HG02642 (cell line): Measurements from ENCODE around the gene EEPD1.
A peak's percentile ranks its signal among the peaks of the same experiment; 100 is the strongest.

Experiments used
- ATAC-seq: cut with Tn5 transposase; IDR thresholded peaks from one replicate; pipeline ENCODE4 v1.9.1; 2021; ENCODE audit warnings: mild to moderate bottlenecking; ENCODE audit not compliant: unreplicated experiment, poor library complexity

Gene EEPD1

DNA sequence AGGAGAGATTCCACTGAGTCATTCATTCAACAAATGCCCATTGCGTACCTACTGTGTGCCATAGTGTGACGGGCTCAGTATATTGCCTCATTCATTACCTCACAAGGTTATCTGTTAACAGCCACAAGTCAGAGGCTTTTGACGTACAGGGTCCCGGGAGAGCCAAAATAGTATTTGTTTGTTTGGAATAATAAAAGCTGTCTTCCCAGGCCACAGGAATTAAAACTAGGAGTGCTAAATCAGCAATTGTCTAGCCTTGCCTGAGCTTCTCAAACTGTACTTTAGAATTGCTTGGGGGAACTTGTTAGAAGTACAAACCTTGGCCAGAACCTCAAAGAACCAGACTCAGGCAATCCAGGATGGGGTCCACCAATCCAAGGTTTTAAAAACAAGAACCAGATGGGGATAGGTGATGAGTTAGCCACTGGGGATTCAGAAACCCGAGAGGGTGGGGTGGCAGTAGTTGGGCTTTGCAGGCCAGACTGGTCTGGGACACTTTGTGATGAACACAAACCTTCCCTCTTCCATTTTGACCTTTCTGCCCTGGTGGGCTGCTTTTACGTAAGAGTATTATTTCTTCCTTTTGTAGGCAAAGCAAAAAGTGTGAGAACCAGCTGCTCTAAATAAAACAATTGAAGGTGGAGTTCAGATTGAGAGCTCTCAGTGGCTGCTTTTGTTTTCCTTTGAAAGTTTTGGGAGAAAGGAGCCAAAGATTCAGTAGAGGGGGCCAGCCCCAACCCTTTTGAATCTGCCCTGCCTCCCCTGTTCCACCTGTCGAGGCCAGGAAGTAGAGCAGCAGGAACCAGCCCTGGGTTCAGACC is 123.6 kb downstream of the EEPD1 start:
- no peak for ATAC-seq

DNA sequence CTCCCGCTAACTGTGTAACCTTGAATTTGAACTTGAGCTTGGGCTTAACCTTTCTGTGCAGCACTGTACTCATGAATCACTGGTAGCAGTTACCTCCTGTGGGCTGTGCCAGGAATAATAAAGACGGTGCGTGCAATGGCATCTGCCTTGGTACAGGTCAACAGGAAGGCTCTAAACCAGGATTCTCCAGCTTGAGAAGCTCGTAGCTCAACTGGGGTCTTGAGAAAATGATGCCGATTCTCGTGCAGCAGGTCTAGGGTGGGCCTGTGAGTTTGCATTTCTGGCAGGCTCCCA is 124.1 kb downstream of the EEPD1 start:
- no peak for ATAC-seq

GRCh38 chr7:36278069-36278619 is 125.1 kb downstream of the EEPD1 start:
- ATAC-seq: no peak

- ATAC-seq: no peak
These were observed 125.6 kb downstream of the EEPD1 start for GRCh38 chr7:36278620-36279172.

GRCh38 chr7:36279200-36279925 is 126.3 kb downstream of the EEPD1 start:
- ATAC-seq: peak; percentile 79

DNA sequence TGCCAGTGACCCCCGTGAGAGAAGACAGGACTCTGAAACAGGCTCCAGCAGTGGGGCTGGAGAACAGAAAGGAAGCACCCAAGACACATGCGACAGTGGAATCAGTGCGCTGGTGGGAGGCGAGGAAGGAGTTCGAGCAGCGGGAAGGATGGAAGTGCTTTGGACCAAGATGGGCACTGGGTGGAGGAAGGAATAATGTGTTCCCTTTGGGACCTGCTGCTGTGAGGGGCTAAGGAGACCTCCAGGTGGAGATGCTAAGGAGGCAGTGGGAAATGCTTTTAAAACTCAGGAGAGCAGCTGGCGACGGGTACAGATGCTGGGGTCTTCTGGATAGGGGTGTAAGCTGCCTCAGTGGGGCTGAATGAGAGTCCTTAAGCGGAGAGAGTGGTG is 126.9 kb downstream of the EEPD1 start:
- ATAC-seq: no peak

DNA sequence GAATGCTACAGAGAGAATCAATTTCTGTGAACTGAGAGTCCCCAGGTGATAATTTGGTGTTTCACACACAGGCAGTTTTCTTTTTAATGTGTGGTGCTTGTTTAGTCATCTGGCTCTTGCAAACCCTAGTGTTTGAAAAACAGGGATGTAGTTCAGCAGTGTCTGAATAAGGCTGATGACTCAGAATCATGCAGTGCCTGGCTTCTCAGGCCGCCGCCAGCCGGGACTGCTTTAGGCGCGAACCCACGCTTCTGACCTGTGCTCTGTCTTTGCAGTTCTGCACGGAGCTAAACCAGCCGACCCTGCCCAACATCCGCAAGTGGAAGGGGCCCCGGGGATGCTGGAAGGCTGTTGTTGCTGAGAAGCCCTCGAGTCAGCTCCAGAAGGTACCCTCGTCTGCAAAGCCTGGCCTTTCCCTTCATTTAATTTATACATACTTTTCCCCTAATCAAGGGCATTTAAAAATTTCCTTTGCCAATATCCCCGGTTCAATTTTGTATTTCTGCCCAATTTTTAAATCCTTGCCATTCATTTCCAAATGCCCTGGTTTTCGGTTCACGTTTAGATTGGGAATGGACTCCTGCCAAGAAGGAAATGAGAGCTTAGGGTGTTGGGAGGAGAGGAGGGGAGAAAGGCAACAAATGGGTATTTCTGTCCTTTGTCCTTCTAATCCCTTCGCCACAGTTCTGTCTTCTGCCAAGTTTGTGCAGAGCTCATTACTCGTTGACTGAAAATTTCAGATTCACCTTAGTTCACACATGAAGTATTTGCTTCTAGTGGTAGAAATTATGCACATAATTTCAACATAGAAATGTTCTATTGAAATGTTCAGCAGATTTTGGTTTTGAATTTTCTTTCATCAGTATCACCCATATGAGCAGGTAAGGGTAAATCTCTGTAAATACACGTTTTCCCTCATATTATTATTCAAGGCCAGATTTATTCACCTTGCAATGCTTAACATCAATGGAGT is 128.1 kb downstream of the EEPD1 start:
- peak; percentile 30 for ATAC-seq

GRCh38 chr7:36281945-36282717 is 129.1 kb downstream of the EEPD1 start:
- no peak for ATAC-seq

DNA sequence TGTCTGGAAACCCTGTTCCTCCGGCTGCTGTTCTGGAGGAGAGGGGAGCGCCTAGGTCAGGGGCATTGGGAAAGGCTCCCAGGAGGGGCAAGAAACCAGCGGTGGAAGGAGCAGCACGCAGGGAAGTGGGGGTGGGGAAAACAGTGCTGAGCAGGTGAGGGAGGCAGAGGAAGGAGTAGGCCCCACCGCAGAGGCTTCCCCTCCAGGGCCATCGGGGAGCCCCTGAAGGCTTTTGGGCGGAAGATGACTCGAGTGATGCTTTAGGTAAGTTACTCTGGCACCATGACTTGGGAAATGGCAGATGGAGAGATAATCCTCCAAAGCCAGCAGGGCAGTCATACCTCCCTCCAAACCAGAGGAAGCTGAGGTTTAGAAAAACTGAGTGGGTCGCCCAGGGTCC is 130.1 kb downstream of the EEPD1 start:
- ATAC-seq: no peak

DNA sequence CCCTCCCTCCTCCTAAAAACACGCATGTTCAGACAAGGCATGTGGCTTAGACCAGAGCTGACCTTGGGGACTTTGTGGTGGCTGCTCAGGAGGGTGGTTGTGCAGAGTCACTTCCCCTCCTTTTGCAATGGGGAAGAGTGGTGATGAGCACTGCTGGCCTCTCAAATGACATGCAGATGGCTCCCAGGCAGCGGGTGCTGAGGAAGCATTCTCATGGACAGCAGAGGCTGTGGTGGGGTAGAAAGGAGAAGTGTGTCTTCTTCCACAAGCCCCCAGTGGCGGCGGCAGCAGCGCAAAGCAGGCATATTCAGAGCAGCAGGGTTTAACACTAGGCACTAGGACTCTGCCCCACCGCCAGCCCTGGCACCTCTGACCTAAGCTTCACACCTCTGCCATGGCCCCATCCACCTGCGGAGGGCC is 130.7 kb downstream of the EEPD1 start:
- peak; percentile 46 for ATAC-seq

DNA sequence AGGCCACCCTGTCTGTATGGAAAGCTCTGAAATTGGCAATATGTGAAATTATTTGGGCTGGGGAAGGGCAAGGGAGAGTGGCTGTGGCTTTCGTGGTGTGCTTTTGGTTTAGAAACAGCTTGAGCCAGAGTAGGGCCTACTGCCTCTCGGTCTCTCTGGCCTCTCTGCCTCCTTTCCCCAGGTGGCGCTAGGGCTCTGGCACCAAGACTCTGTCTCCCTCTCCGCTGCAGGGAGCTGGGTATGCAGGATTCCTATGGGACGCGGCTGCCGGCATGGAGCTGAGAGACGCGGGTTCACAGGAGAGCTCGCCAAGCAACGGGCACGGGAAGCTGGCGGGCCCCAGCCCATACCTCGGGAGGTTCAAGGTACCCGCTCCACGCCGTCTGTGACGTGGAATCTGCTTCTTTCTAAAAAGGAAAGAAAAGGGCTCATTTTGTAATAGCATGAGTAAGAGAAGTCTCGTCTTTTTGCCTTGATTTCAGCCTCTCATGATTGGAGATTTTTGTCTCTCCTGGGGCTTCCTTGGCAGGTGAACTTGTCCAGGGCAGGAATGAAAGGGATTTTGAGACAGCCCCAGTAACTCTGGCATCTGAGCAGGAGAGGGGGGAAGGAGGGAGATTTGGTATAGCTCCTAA is 131.5 kb downstream of the EEPD1 start:
- ATAC-seq: no peak

DNA sequence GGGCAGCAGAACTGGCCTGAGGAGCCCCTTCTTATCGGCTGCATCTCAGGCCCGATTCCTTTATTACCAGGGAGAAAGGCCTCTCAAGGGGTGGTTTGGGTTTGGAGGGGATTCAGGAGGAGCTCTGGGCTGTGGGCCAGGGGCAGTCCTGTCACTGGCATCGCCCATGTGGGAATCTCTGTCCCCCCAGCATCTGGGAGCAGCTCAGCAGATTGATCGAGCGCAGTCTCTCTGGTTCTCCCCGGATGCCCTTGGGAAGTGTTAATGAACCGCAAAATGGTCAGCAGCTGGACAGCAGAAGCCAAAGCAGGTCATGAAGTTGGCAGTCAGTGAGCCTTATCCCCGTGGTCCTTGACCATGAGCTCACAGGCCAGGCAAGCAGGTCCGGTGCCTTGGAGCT is 132.2 kb downstream of the EEPD1 start:
- ATAC-seq: no peak

GRCh38 chr7:36286226-36286625 is 133.2 kb downstream of the EEPD1 start:
- ATAC-seq: no peak

DNA sequence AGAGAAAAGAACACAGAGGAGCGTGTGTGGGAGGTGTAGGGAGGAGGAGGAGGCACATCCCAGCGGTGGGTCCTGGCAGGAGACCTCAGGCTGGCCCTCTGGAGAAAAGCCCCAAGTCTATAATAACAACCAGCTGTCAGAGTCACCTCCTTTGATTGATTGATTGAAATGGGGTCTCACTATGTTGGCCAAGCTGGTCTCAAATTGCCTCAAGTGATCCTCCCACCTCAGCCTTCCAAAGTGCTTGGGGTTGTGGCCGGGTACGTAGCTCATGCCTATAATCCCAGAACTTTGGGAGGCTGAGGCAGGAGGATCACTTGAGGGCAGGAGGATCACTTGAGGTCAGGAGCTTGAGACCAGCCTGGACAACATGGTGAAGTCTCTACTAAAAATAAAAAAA is 133.6 kb downstream of the EEPD1 start:
- ATAC-seq: no peak

DNA sequence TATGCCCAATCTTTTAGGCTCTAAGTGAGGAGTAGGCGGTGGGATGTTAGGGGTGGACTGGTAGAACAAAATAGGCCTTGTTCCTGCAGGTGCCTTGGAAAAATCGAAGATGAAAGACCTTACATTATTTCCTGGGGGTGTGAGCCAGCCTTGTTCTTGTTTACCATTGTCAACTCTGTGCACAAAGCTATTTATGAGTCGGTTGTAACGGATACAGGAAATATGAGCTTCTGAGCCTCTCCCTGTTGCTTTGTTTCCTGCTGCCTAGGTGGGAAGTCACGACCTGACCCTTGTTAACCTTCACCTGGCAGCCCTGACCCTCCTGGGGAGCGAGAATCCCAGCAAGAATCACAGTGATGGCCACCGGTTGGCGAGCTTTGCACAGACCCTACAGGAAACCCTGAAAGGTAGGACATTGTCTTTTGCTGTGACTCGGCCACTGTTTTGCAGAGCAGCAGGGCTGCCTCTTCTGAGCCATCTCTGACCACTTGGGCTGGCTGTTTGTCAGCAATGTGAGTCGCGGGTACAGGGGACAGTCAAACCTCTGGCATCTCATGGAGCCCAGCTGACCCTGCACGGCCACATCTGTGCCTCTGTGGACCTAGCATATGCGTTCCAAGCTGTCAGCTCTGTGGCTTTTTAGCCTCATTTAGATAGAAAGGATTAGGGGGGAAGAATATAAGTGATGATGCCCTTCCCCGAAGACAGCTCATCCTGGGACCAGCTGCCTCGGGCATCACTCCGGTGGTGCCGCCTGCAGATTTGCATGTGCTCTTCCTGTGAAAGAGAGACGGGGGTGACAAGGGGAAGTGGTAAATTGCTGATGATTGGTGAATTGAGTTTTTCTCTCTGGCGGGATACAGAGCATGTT is 134.6 kb downstream of the EEPD1 start:
- ATAC-seq: peak; percentile 39

- ATAC-seq: no peak
These were observed 135.4 kb downstream of the EEPD1 start for GRCh38 chr7:36288501-36288900.

GRCh38 chr7:36289833-36290661 is 137.0 kb downstream of the EEPD1 start:
- no peak for ATAC-seq
